ENCODE results near the gene NUP42. TPM values are rescaled to one million over a fixed set of nuclear protein-coding genes. Genes with fewer than 3 reads are reported as not detected.
"Not testable (repeated sequence)": the region's sequence is repeated elsewhere in the genome, so short reads cannot be mapped to it uniquely, and the experiment has no call there.

NUP42 gene
- total RNA-seq, 1 experiment from 2014 or later, result 62.8 TPM

- no peaks in the 10 kb centered on the region for H3K9me3 Mint-ChIP-seq (ENCODE audit: low read depth, unreplicated experiment)
- intact Hi-C loops (cut with micrococcal nuclease; ENCODE audit: unreplicated experiment), result no loop called here
- H3K27me3 Mint-ChIP-seq (ENCODE audit: unreplicated experiment), result peaks cover 20% of the 10 kb centered on the region
- H3K36me3 Mint-ChIP-seq (ENCODE audit: insufficient read depth, unreplicated experiment), result no peaks in the 10 kb centered on the region
- peak; percentile 25 for DNase-seq
- no peaks in the 10 kb centered on the region for H3K4me1 Mint-ChIP-seq (ENCODE audit: low read depth, unreplicated experiment)
- no peak for TF ChIP-seq CTCF (IDR thresholded peaks at IDR 0.05; ENCODE audit: unreplicated experiment)
- BruUV-seq (replicated peaks), result no TSS peak
- CTCF ChIA-PET, result interaction anchor here (0.6 to 1.5 kb wide), 4 partner anchors 11 to 1759 kb away, joined by 3 to 6 read pairs (median 3); no protein-coding TSS in a partner anchor
- no peak overlapping the region for H3K27ac Mint-ChIP-seq (ENCODE audit: unreplicated experiment)
- H3K4me3 Mint-ChIP-seq (ENCODE audit: low read depth, unreplicated experiment), result no peak overlapping the region
Measured at GRCh38 chr7:23222439-23223030, 40.7 kb downstream of the NUP42 start.

DNA sequence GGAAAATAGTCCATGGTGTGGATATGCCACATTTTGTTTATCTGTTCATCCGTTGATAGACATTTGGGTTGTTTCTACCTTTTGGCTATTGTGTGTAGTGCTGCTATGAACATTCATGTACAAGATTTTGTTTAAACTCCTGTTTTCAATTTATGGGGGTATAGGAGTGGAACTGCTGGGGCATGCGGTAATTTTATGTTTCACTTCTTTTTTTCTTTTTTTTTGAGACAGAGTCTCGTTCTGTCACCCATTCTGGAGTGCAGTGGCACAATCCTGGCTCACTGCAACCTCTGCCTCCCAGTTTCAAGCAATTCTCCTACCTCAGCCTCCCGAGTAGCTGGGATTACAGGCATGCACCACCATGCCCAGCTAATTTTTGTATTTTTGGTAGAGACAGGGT lies 42.5 kb downstream of the NUP42 start:
- intact Hi-C loops (cut with micrococcal nuclease; ENCODE audit: unreplicated experiment); H3K4me3 Mint-ChIP-seq (ENCODE audit: low read depth, unreplicated experiment); H3K4me1 Mint-ChIP-seq (ENCODE audit: low read depth, unreplicated experiment); DNase-seq; H3K9me3 Mint-ChIP-seq (ENCODE audit: low read depth, unreplicated experiment); CTCF ChIA-PET; H3K27ac Mint-ChIP-seq (ENCODE audit: unreplicated experiment); H3K36me3 Mint-ChIP-seq (ENCODE audit: insufficient read depth, unreplicated experiment); BruUV-seq (replicated peaks): not testable (repeated sequence)
- peaks cover 20% of the 10 kb centered on the region for H3K27me3 Mint-ChIP-seq (ENCODE audit: unreplicated experiment)

DNA sequence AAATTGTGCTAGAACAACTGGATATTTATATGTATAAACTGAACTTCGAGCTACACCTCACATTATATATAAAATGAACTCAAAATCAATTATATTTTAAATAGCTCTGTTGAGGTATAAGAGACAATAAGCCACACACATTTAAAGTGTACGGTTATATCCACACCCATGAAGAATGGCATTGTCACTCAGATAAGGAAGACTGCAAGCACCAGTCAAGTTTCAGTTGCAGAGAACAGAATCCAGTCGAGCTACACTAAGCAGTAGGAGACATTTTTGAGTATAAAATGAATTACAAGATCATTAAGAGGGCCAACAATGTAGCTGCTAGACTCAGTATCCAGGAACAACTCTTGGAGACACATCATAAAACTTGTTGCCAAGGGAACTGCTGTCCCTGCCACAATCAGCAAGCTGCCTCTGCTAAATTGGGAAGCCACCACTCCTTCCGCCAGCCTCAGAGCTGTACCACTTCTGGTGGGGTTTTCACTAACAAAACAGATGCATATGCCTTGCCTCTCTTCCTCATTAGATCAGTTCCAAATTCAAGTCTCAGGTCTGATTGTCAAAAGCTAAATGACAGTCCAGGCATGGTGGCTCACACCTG lies 45.1 kb downstream of the NUP42 start:
- no peaks in the 10 kb centered on the region for H3K4me1 Mint-ChIP-seq (ENCODE audit: low read depth, unreplicated experiment)
- peaks cover 4% of the 10 kb centered on the region for H3K9me3 Mint-ChIP-seq (ENCODE audit: low read depth, unreplicated experiment)
- H3K36me3 Mint-ChIP-seq (ENCODE audit: insufficient read depth, unreplicated experiment), result no peaks in the 10 kb centered on the region
- H3K27me3 Mint-ChIP-seq (ENCODE audit: unreplicated experiment), result peaks cover 20% of the 10 kb centered on the region
- CTCF ChIA-PET, result interaction anchor here (0.7 kb wide), 2 partner anchors 154 to 203 kb away, joined by 3 to 4 read pairs; no protein-coding TSS in a partner anchor
- H3K4me3 Mint-ChIP-seq (ENCODE audit: low read depth, unreplicated experiment), result no peak overlapping the region
- no TSS peak for BruUV-seq (replicated peaks)
- H3K27ac Mint-ChIP-seq (ENCODE audit: unreplicated experiment), result no peak overlapping the region
- no peak for DNase-seq
- intact Hi-C loops (cut with micrococcal nuclease; ENCODE audit: unreplicated experiment), result no loop called here
- TF ChIP-seq CTCF (IDR thresholded peaks at IDR 0.05; ENCODE audit: unreplicated experiment), result no peak

DNA sequence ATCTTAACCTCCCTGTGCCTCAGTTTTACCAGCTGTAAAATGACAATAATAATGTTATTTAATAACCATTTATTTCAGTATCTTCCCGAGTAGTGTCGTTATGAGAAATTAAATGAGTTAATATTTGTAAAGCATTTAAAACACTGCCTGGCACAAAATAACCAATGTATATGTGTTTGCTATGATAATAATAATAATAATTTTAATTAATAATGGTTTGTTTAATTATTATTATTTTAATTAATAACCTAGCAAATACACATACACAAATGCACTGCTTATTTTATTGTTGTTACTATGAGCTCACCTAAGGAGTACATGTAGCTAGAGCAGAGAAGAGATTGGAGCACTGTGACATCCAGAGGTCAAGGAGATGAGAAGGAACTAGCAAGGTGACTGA lies 46.6 kb downstream of the NUP42 start:
- Mint-ChIP-seq H3K9me3 (ENCODE audit: low read depth, unreplicated experiment) (peaks cover 4% of the 10 kb centered on the region), H3K27ac (ENCODE audit: unreplicated experiment) (no peak overlapping the region), H3K36me3 (ENCODE audit: insufficient read depth, unreplicated experiment) (no peaks in the 10 kb centered on the region), H3K27me3 (ENCODE audit: unreplicated experiment) (peaks cover 15% of the 10 kb centered on the region), H3K4me1 (ENCODE audit: low read depth, unreplicated experiment) (no peaks in the 10 kb centered on the region), H3K4me3 (ENCODE audit: low read depth, unreplicated experiment) (no peak overlapping the region)
- no TSS peak for BruUV-seq (replicated peaks)
- intact Hi-C loops (cut with micrococcal nuclease; ENCODE audit: unreplicated experiment), result no loop called here
- DNase-seq, result no peak
- TF ChIP-seq CTCF (IDR thresholded peaks at IDR 0.05; ENCODE audit: unreplicated experiment), result no peak
- CTCF ChIA-PET, result interaction anchor here (1.2 to 1.6 kb wide), 3 partner anchors 43 to 137 kb away, joined by 3 read pairs; no protein-coding TSS in a partner anchor

- H3K9me3 Mint-ChIP-seq (ENCODE audit: low read depth, unreplicated experiment), result peaks cover 4% of the 10 kb centered on the region
- no peaks in the 10 kb centered on the region for H3K27me3 Mint-ChIP-seq (ENCODE audit: unreplicated experiment)
- no peaks in the 10 kb centered on the region for H3K4me1 Mint-ChIP-seq (ENCODE audit: low read depth, unreplicated experiment)
- CTCF ChIA-PET, result interaction anchor here (0.8 kb wide), 1 partner anchor 17 kb away, joined by 3 read pairs; no protein-coding TSS in a partner anchor
- H3K27ac Mint-ChIP-seq (ENCODE audit: unreplicated experiment), result no peak overlapping the region
- no TSS peak for BruUV-seq (replicated peaks)
- H3K4me3 Mint-ChIP-seq (ENCODE audit: low read depth, unreplicated experiment), result no peak overlapping the region
- no peak for DNase-seq
- H3K36me3 Mint-ChIP-seq (ENCODE audit: insufficient read depth, unreplicated experiment), result no peaks in the 10 kb centered on the region
- no peak for TF ChIP-seq CTCF (IDR thresholded peaks at IDR 0.05; ENCODE audit: unreplicated experiment)
- intact Hi-C loops (cut with micrococcal nuclease; ENCODE audit: unreplicated experiment), result no loop called here
Measured at GRCh38 chr7:23230641-23231101, 48.8 kb downstream of the NUP42 start.
